Body of pancreas (tissue), 4 donors: ENCODE measurements around the gene DKK3.

Experiments
- CTCF ChIP-seq, 7 experiments: fragments of 450-650 bp in 4 of 7; fragments of 200-600 bp in 3 of 7; sonication (generic) in 3 of 7; IDR thresholded peaks; one replicate each; pipeline ENCODE4 v1.5.1; 2016 to 2019; ENCODE audit warnings: antibody characterized with exemption in 7 of 7
- POLR2A ChIP-seq, 3 donors: fragments of 450-650 bp; IDR thresholded peaks; one replicate each; pipeline ENCODE4 v1.6.1; 2016; ENCODE audit warnings: antibody characterized with exemption in 3 of 3, mild to moderate bottlenecking in 2 of 3

GRCh38 chr11:11923828-11924227 lies 84.6 kb downstream of the DKK3 start:
- TF ChIP-seq POLR2A (IDR thresholded peaks at IDR 0.05): no peak
- no peak for TF ChIP-seq CTCF (IDR thresholded peaks at IDR 0.05)
